Thyroid gland (tissue), 4 donors: ENCODE measurements around the gene TCOF1. TPM values are rescaled to one million over a fixed set of nuclear protein-coding genes. Genes with fewer than 3 reads are reported as not detected.

Source experiments
- DNase-seq, 2 donors: peaks; one replicate each; pipeline ENCODE4 v3.0.0-alpha.2; 2019
- H3K27ac ChIP-seq, 3 donors: fragments of 200-600 bp; sonication (generic); 1 replicate in 2 of 3; 2 replicates in 1 of 3; pipeline ENCODE4 v1.5.1; 2016 to 2019; ENCODE audit warnings: mild to moderate bottlenecking in 1 of 3, moderate library complexity in 1 of 3
- H3K27me3 ChIP-seq: fragments of 200-600 bp; sonication (generic); one replicate; pipeline ENCODE4 v1.5.1; 2019
- H3K36me3 ChIP-seq, 2 donors: fragments of 200-600 bp; sonication (generic); one replicate each; pipeline ENCODE4 v1.5.1; 2016 to 2019
- H3K4me1 ChIP-seq, 2 donors: fragments of 200-600 bp; sonication (generic); one replicate each; pipeline ENCODE4 v1.5.1; 2017 to 2019
- H3K4me3 ChIP-seq, 3 donors: fragments of 200-600 bp; sonication (generic); replicated peaks in 1 of 3; 1 replicate in 2 of 3; 2 replicates in 1 of 3; pipeline ENCODE4 v1.5.1; 2016; ENCODE audit warnings: mild to moderate bottlenecking in 1 of 3
- H3K9me3 ChIP-seq: fragments of 200-600 bp; sonication (generic); one replicate; pipeline ENCODE4 v1.5.1; 2017
- CTCF ChIP-seq, 6 experiments: fragments of 200-600 bp in 3 of 6; fragments of 450-650 bp in 3 of 6; sonication (generic) in 3 of 6; IDR thresholded peaks; one replicate each; pipeline ENCODE4 v1.5.1; 2016 to 2019; ENCODE audit warnings: antibody characterized with exemption in 6 of 6, mild to moderate bottlenecking in 2 of 6, inconsistent platforms in 1 of 6, moderate library complexity in 1 of 6
- POLR2A ChIP-seq, 2 donors: fragments of 450-650 bp; IDR thresholded peaks; one replicate each; pipeline ENCODE4 v1.6.1; 2017; ENCODE audit warnings: antibody characterized with exemption in 2 of 2, mild to moderate bottlenecking in 2 of 2, moderate library complexity in 1 of 2
- WGBS, 2 donors: methylation state at CpG; one replicate each; pipeline ENCODE4 v1.1.5; 2017; 5-methylcytosine and 5-hydroxymethylcytosine counted together
- intact Hi-C: fragments of 100-400 bp; cut with DNase I; formaldehyde crosslinking; loops from one replicate; pipeline ENCODE4 v1.15.1; 2023
- total RNA-seq, 4 donors: library from RNA; depleted of rRNA; stranded (reverse); fragments of >200 nt; gene quantifications; one replicate each; pipeline ENCODE4 v1.2.3, GENCODE V29; 2016

Gene TCOF1
- total RNA-seq, 4 donors from 2014 or later: 20.7 to 28.0 (median 25.3) TPM

DNA sequence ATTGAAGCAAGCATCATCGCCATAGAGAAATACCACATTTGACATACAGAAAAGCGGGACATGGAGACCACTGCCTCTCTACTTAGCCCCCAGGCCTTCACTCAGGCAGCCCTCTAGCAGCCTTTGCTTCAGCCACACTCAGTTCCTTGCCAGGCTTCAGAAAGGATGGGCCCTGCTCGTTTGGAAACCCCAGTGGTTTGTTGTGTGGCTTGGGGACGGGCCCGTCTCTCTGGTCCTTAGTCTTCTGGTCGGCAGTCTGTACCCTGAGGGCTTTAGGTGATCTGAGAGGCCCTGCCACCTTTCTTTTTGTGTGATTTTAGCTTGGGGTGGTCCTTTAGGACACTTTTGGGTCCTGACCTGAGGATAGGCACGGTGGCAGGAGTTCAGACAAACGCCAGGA is 33.7 kb upstream of the TCOF1 start:
- intact Hi-C loops: no loop called here
- no peak for TF ChIP-seq POLR2A (IDR thresholded peaks at IDR 0.05)
- no peak for TF ChIP-seq CTCF (IDR thresholded peaks at IDR 0.05)
- no peak for DNase-seq
- no peaks in the 10 kb centered on the region for H3K9me3 ChIP-seq
- H3K4me1 ChIP-seq: peaks cover 5 to 8% of the 10 kb centered on the region in 2 donors
- H3K4me3 ChIP-seq: no peak overlapping the region
- no peak overlapping the region for H3K27ac ChIP-seq
- no peaks in the 10 kb centered on the region for H3K36me3 ChIP-seq
- no peaks in the 10 kb centered on the region for H3K27me3 ChIP-seq
- 72 to 89% methylated on average over 8 of the region's 8 CpGs for WGBS, 2 donors

GRCh38 chr5:150325426-150325825 is 32.1 kb upstream of the TCOF1 start:
- 78 to 88% methylated on average over 4 of the region's 4 CpGs for WGBS, 2 donors
- no peak for DNase-seq
- Histone ChIP-seq H3K36me3 (no peaks in the 10 kb centered on the region), H3K27me3 (no peaks in the 10 kb centered on the region), H3K4me3 (no peak overlapping the region), H3K9me3 (no peaks in the 10 kb centered on the region), H3K4me1 (peaks cover 0 to under 1% of the 10 kb centered on the region in 2 donors), H3K27ac (no peak overlapping the region)
- TF ChIP-seq POLR2A (IDR thresholded peaks at IDR 0.05) (no peak), CTCF (IDR thresholded peaks at IDR 0.05) (no peak)
- intact Hi-C loops: no loop called here

GRCh38 chr5:150326707-150327106 is 30.8 kb upstream of the TCOF1 start:
- Histone ChIP-seq H3K27me3 (no peaks in the 10 kb centered on the region), H3K4me1 (no peaks in the 10 kb centered on the region), H3K9me3 (no peaks in the 10 kb centered on the region), H3K27ac (no peak overlapping the region), H3K36me3 (no peaks in the 10 kb centered on the region), H3K4me3 (no peak overlapping the region)
- intact Hi-C loops: no loop called here
- no peak for TF ChIP-seq POLR2A (IDR thresholded peaks at IDR 0.05)
- TF ChIP-seq CTCF (IDR thresholded peaks at IDR 0.05): no peak
- DNase-seq: no peak
- WGBS, 2 donors: 51 to 58% methylated on average over 2 of the region's 2 CpGs

- intact Hi-C loops: no loop called here
- no peaks in the 10 kb centered on the region for H3K4me1 ChIP-seq
- H3K36me3 ChIP-seq: no peaks in the 10 kb centered on the region
- H3K27ac ChIP-seq: no peak overlapping the region
- no peak for DNase-seq
- no peaks in the 10 kb centered on the region for H3K9me3 ChIP-seq
- TF ChIP-seq POLR2A (IDR thresholded peaks at IDR 0.05) (no peak), CTCF (IDR thresholded peaks at IDR 0.05) (no peak)
- H3K4me3 ChIP-seq: no peak overlapping the region
- 81 to 88% methylated on average over 3 of the region's 3 CpGs for WGBS, 2 donors
- no peaks in the 10 kb centered on the region for H3K27me3 ChIP-seq
Observed at GRCh38 chr5:150327139-150327538, 30.4 kb upstream of the TCOF1 start.

DNA sequence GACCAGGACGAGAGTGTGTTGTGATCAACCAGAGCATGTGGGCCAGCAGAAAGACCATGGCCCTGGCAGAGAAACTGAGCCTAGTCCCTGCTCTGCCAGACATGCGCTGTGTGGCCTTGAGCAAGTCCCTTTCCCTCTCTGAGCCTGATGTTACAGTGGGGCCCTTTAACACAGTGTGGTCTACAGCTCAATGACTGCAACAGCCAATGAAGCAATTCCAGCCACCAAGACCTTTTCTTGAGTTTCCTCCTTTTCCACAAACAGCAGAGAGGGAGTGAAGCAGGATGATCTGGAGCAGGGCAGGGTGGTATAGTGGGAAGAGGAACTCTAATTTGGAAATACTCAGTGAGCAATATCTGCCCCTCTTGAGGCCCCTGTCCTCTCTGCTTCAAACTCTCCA is 29.0 kb upstream of the TCOF1 start:
- intact Hi-C loops: no loop called here
- no peaks in the 10 kb centered on the region for H3K36me3 ChIP-seq
- no peaks in the 10 kb centered on the region for H3K4me1 ChIP-seq
- H3K27ac ChIP-seq: no peak overlapping the region
- no peak for DNase-seq
- no peak overlapping the region for H3K4me3 ChIP-seq
- no peaks in the 10 kb centered on the region for H3K9me3 ChIP-seq
- H3K27me3 ChIP-seq: no peaks in the 10 kb centered on the region
- WGBS, 2 donors: 90 to 100% methylated on average over 2 of the region's 2 CpGs
- TF ChIP-seq CTCF (IDR thresholded peaks at IDR 0.05) (no peak), POLR2A (IDR thresholded peaks at IDR 0.05) (no peak)
